Measurements from ENCODE around the gene PDE11A. TPM values are rescaled to one million over a fixed set of nuclear protein-coding genes. Genes with fewer than 3 reads are reported as not detected.

The PDE11A gene
- total and polyA plus RNA-seq, 2 of the 8 experiments (the other 6 are each of a cell fraction or from before 2014, with no cell fraction given), result 0.19 to 0.23 TPM

DNA sequence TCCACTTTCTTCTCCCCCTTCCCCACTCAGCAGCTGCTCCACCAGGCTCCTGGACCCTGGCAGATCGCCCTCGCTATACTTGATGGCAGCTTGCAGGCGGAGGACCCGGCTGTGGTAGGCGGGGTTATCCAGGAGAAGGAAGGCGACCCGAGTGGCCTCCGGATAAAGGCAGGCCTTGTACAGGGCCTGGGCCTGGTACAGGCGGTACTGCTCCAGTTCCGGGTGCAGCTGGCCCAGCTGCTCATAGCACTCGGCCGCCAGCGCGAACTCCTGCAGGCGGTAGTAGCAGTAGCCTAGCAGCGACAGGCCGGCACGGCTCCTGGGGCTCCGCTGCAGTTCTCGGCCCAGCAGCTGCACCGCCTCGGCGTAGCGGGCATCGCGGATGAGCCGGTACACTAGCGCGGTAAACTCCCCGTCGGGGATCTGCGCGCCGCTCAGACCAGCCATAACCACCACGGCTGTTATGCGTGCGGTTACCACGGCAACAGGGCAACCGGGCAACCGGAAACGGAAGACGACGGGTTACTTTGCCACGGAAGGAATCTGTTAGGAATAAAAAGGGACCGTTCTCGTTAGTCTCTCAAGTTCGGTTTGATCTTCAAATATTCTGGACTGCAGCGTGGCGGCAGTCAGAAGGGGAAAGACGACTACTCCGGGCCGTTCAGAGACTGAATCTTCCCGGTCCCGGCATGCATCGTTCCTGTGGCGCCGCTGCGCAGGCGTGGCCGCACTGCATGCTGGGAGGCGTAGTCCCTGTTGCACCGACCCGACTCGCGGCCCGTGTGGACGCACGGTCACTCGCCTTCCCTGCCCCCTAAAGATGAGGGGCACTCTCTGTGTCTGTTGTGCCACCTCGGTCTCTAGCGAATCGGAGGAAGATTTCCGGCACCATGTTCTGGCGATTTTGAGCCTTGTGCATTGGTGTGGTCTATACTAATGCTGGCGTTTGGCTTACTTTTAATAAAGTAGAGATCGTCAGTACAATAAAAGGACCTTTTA lies 454.0 kb downstream of the PDE11A start (continued):
- peak; percentile 68 for TF ChIP-seq PHF8 (conservative IDR thresholded peaks at IDR 0.05; ENCODE audit: low read depth, low read length)
- peak in 1 of 2 experiments; percentile 88; a peak in 2 of 3 replicates for TF ChIP-seq POLR2A (IDR thresholded peaks at IDR 0.05; ENCODE audit: control extremely low read depth in 1 of 2, low read depth in 2 of 2, low read length in 2 of 2)
- peak; percentile 33; the same call in 1 of the 2 replicates for TF ChIP-seq YY1 (IDR thresholded peaks at IDR 0.05; ENCODE audit: low read depth, low read length)
- peak; percentile 74 for TF ChIP-seq POLR2AphosphoS5 (IDR thresholded peaks at IDR 0.05; ENCODE audit: low read depth, low read length)
- TF ChIP-seq NRF1 (IDR thresholded peaks at IDR 0.05; ENCODE audit: low read depth, low read length), result peak; percentile 87
- TF ChIP-seq RBBP5 (IDR thresholded peaks at IDR 0.05; ENCODE audit: borderline replicate concordance, low read depth, low read length), result no peak
- peak; percentile 83 for TF ChIP-seq TAF1 (IDR thresholded peaks at IDR 0.05; ENCODE audit: low read depth, low read length)
- peak; percentile 28 to 83; a peak in 1 of 4 replicates for TF ChIP-seq SIN3A (conservative IDR thresholded peaks at IDR 0.05 in 1 of 2, IDR thresholded peaks at IDR 0.05 in 1 of 2; ENCODE audit: low read depth in 1 of 2, low read length in 2 of 2)
- TF ChIP-seq, protein P1, sequence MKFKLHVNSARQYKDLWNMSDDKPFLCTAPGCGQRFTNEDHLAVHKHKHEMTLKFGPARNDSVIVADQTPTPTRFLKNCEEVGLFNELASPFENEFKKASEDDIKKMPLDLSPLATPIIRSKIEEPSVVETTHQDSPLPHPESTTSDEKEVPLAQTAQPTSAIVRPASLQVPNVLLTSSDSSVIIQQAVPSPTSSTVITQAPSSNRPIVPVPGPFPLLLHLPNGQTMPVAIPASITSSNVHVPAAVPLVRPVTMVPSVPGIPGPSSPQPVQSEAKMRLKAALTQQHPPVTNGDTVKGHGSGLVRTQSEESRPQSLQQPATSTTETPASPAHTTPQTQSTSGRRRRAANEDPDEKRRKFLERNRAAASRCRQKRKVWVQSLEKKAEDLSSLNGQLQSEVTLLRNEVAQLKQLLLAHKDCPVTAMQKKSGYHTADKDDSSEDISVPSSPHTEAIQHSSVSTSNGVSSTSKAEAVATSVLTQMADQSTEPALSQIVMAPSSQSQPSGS (IDR thresholded peaks at IDR 0.05; ENCODE audit: low read length), result no peak
- TF ChIP-seq TEAD4 (IDR thresholded peaks at IDR 0.05; ENCODE audit: low read depth, low read length), result peak; percentile 53; the same call in 1 of the 2 replicates
- peak; percentile 51 for TF ChIP-seq TBP (IDR thresholded peaks at IDR 0.05; ENCODE audit: low read depth, low read length)

Data from H1 (cell line).